Transverse colon (tissue), 4 donors: Measurements from ENCODE around the gene ZNF629. TPM values are rescaled to one million over a fixed set of nuclear protein-coding genes. Genes with fewer than 3 reads are reported as not detected.
A peak's percentile ranks its signal among the peaks of the same experiment; 100 is the strongest.

Experiments used
- DNase-seq: peaks from one replicate; pipeline ENCODE4 v3.0.0-alpha.2; 2019
- H3K27ac ChIP-seq, 4 donors: fragments of 200-600 bp; sonication (generic); 2 replicates each; pipeline ENCODE4 v1.5.1; 2016 to 2018; ENCODE audit warnings: inconsistent platforms in 4 of 4
- H3K27me3 ChIP-seq: fragments of 200-600 bp; sonication (generic); 2 replicates; pipeline ENCODE4 v1.5.1; 2017; ENCODE audit warnings: inconsistent platforms
- H3K36me3 ChIP-seq, 4 donors: fragments of 200-600 bp; sonication (generic); 2 replicates each; pipeline ENCODE4 v1.5.1; 2017 to 2019; ENCODE audit warnings: inconsistent platforms in 4 of 4
- H3K4me1 ChIP-seq, 4 donors: fragments of 200-600 bp; sonication (generic); 2 replicates each; pipeline ENCODE4 v1.5.1; 2017 to 2020; ENCODE audit warnings: inconsistent platforms in 4 of 4
- H3K4me3 ChIP-seq, 4 donors: fragments of 200-600 bp; sonication (generic); 1 replicate in 1 of 4; 2 replicates in 3 of 4; pipeline versions ENCODE4 v1.5.1 to v1.6.1; 2017 to 2019; ENCODE audit warnings: inconsistent platforms in 4 of 4
- H3K9me3 ChIP-seq, 2 donors: fragments of 200-600 bp; sonication (generic); 2 replicates each; pipeline ENCODE4 v1.5.1; 2017 to 2019; ENCODE audit warnings: inconsistent platforms in 2 of 2
- EP300 ChIP-seq: sonication (generic); formaldehyde crosslinking; IDR thresholded peaks from one replicate; pipeline ENCODE4 v1.6.1; 2017; ENCODE audit warnings: antibody characterized with exemption, low read depth
- POLR2A ChIP-seq: fragments of 450-650 bp; IDR thresholded peaks from one replicate; pipeline ENCODE4 v1.6.1; 2016; ENCODE audit warnings: antibody characterized with exemption, mild to moderate bottlenecking, moderate library complexity
- POLR2AphosphoS5 ChIP-seq, 3 donors: sonication (generic); formaldehyde crosslinking; IDR thresholded peaks; one replicate each; pipeline ENCODE4 v1.6.1; 2016; ENCODE audit warnings: antibody characterized with exemption in 3 of 3
- WGBS, 2 donors: methylation state at CpG; one replicate each; pipeline ENCODE4 v1.1.5; 2018; ENCODE audit warnings: low coverage in 1 of 2; 5-methylcytosine and 5-hydroxymethylcytosine counted together
- in situ Hi-C, 4 donors: fragments of 200-750 bp; cut with MboI; loops; one replicate each; pipeline versions ENCODE4 v1.15.0 to v1.15.1; 2017; ENCODE audit warnings: low sequenced_read_pairs in 3 of 4, low pct_ligation_motif_present in 1 of 4, low pct_unique_long_range_greater_than_20kb in 1 of 4
- intact Hi-C: fragments of 100-400 bp; cut with DNase I; formaldehyde crosslinking; loops from one replicate; pipeline ENCODE4 v1.15.1; 2023; ENCODE audit warnings: low total_unique reads
- total RNA-seq, 4 donors: library from RNA; depleted of rRNA; stranded (reverse); fragments of >200 nt; gene quantifications; one replicate each; pipeline ENCODE4 v1.1.0, GENCODE V29; 2016
- TF ChIP-seq, protein P1 (sequence below), 5 experiments: fragments of 200-600 bp in 3 of 5; fragments of 450-650 bp in 2 of 5; sonication (generic) in 3 of 5; IDR thresholded peaks; 1 replicate in 2 of 5; 2 replicates in 3 of 5; pipeline ENCODE4 v1.5.1; 2016 to 2017; ENCODE audit warnings: antibody characterized with exemption in 5 of 5, inconsistent platforms in 3 of 5, mild to moderate bottlenecking in 2 of 5, moderate library complexity in 1 of 5

ZNF629 gene
- total RNA-seq, 4 donors from 2014 or later: 13.5 to 29.9 (median 16.4) TPM

DNA sequence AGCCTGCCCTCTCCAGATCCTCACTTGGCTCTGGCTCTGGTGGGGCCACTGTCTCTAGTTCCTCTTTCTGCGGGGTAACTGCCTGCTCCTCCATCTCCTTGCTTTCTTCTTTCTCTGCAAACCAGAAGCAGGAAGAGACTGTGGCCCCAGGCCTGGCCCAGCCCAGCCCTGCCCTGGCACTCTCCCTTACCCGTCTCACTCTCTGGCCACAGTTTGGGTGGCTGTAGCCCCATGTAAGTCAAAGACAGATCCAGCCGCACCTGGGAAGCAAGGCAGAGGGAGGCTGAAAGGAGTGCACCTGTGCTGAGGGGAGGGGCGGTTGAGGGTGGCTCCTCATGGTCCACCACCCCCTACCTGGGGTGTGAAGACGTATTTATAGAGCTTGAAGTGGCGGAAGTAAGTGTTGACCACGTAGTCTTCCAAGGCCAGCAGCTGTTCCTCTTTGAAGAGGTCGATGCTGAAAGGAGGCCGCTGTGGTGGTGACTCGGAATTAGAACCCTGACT, 28.0 kb downstream of the ZNF629 start:
- peaks cover 20 to 28% (median 22%) of the 10 kb centered on the region in 4 donors for H3K4me1 ChIP-seq
- TF ChIP-seq EP300 (no peak), POLR2AphosphoS5 (IDR thresholded peaks at IDR 0.05) (no peak), POLR2A (no peak)
- TF ChIP-seq, protein P1, sequence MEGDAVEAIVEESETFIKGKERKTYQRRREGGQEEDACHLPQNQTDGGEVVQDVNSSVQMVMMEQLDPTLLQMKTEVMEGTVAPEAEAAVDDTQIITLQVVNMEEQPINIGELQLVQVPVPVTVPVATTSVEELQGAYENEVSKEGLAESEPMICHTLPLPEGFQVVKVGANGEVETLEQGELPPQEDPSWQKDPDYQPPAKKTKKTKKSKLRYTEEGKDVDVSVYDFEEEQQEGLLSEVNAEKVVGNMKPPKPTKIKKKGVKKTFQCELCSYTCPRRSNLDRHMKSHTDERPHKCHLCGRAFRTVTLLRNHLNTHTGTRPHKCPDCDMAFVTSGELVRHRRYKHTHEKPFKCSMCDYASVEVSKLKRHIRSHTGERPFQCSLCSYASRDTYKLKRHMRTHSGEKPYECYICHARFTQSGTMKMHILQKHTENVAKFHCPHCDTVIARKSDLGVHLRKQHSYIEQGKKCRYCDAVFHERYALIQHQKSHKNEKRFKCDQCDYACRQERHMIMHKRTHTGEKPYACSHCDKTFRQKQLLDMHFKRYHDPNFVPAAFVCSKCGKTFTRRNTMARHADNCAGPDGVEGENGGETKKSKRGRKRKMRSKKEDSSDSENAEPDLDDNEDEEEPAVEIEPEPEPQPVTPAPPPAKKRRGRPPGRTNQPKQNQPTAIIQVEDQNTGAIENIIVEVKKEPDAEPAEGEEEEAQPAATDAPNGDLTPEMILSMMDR (IDR thresholded peaks at IDR 0.05): no peak
- intact Hi-C loops (no loop called here), in situ Hi-C loops (no loop called here)
- no peaks in the 10 kb centered on the region for H3K9me3 ChIP-seq
- H3K27ac ChIP-seq: peak overlapping the region in 3 of 4 donors; percentile 17 to 24 (median 21)
- H3K36me3 ChIP-seq: peaks cover 0 to 8% (median under 1%) of the 10 kb centered on the region in 4 donors
- DNase-seq: no peak
- 73% methylated on average over 10 of the region's 10 CpGs; no CpG with 5 or more reads in 1 of the 2 donors for WGBS, 2 donors
- H3K27me3 ChIP-seq: no peaks in the 10 kb centered on the region
- no peak overlapping the region for H3K4me3 ChIP-seq

DNA sequence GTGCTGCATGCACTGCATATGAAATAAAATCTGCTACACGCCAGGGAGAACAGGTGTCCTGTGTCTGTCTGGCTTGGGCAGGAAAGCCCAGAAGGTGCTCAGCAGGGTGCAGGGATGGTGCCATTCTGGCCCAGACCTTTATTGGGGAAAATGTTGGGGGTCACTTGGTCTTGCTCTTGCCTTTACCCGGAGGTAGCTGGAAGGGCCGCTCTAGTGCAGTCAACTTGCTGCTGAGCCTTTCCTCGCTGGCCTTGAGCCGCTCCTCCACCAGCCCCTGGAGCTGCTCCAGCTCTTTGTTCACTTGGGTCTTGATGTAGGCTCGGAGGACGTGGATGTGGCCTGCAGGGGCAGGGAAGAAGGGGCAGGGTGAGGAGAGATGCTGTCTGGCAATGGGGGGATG, 29.7 kb downstream of the ZNF629 start:
- peaks cover 7 to 12% (median 8%) of the 10 kb centered on the region in 4 donors for H3K4me1 ChIP-seq
- intact Hi-C loops (no loop called here), in situ Hi-C loops (no loop called here)
- no peak for DNase-seq
- H3K4me3 ChIP-seq: no peak overlapping the region
- H3K9me3 ChIP-seq: no peaks in the 10 kb centered on the region
- no peak for TF ChIP-seq POLR2AphosphoS5 (IDR thresholded peaks at IDR 0.05)
- no peak for TF ChIP-seq EP300
- peaks cover 0 to 12% (median 4%) of the 10 kb centered on the region in 4 donors for H3K36me3 ChIP-seq
- no peak overlapping the region for H3K27ac ChIP-seq
- no peaks in the 10 kb centered on the region for H3K27me3 ChIP-seq
- 89% methylated on average over 7 of the region's 7 CpGs; no CpG with 5 or more reads in 1 of the 2 donors for WGBS, 2 donors

DNA sequence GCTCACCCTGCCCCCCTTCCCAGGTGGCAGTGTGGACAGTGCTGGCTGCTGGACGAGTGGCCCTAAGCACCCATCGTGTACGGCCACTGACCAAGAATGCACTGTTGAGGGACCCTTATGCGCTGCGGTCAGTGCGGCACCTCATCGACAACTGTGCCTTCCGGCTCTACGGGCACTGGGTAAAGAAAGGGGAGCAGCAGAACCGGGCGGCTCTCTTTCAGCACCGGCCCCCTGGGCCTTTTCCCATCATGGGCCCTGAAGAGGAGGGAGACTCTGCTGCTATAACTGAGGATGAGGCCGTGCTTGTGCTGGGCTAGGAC, 30.3 kb downstream of the ZNF629 start:
- WGBS, 2 donors: 94% methylated on average over 13 of the region's 13 CpGs; no CpG with 5 or more reads in 1 of the 2 donors
- Histone ChIP-seq H3K27ac (no peak overlapping the region), H3K36me3 (peaks cover 0 to 12% (median 4%) of the 10 kb centered on the region in 4 donors), H3K9me3 (no peaks in the 10 kb centered on the region), H3K4me1 (peaks cover 7 to 12% (median 8%) of the 10 kb centered on the region in 4 donors), H3K27me3 (no peaks in the 10 kb centered on the region), H3K4me3 (no peak overlapping the region)
- no peak for TF ChIP-seq POLR2A
- TF ChIP-seq POLR2AphosphoS5 (IDR thresholded peaks at IDR 0.05): no peak
- in situ Hi-C loops (no loop called here), intact Hi-C loops (no loop called here)
- DNase-seq: no peak

DNA sequence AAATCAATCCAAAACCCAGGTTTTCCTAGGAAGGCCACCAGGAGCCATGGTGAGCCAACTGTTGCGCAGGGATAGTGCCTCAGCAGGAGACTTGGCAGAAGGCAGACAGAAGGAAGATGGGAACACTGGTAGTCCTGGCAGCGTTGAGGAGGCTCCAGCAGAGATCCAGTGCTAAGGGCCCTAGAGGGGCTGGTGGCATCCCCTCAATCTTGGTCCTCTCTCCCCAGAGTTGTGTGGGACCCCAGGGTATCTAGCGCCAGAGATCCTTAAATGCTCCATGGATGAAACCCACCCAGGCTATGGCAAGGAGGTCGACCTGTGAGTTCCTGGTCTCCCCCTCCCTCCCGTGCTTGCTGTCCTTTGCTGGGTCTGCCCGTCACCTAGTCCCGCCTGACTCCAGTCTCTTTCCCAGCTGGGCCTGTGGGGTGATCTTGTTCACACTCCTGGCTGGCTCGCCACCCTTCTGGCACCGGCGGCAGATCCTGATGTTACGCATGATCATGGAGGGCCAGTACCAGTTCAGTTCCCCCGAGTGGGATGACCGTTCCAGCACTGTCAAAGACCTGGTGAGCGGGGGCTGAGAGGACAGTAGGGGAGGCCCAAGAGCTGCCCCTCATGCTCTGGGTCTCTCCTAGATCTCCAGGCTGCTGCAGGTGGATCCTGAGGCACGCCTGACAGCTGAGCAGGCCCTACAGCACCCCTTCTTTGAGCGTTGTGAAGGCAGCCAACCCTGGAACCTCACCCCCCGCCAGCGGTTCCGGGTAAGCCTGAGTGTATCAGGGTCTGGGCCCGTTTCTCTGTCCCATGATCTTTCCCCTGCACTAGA, 30.8 kb downstream of the ZNF629 start:
- 92% methylated on average over 20 of the region's 20 CpGs; no CpG with 5 or more reads in 1 of the 2 donors for WGBS, 2 donors
- DNase-seq: no peak
- Histone ChIP-seq H3K4me1 (peaks cover 4 to 9% (median 7%) of the 10 kb centered on the region in 4 donors), H3K27ac (no peak overlapping the region), H3K36me3 (peaks cover 0 to 16% (median 6%) of the 10 kb centered on the region in 4 donors), H3K4me3 (no peak overlapping the region), H3K9me3 (no peaks in the 10 kb centered on the region), H3K27me3 (no peaks in the 10 kb centered on the region)
- in situ Hi-C loops (no loop called here), intact Hi-C loops (no loop called here)
- TF ChIP-seq, protein P1 (IDR thresholded peaks at IDR 0.05): no peak
- TF ChIP-seq POLR2A: no peak
- no peak for TF ChIP-seq EP300

DNA sequence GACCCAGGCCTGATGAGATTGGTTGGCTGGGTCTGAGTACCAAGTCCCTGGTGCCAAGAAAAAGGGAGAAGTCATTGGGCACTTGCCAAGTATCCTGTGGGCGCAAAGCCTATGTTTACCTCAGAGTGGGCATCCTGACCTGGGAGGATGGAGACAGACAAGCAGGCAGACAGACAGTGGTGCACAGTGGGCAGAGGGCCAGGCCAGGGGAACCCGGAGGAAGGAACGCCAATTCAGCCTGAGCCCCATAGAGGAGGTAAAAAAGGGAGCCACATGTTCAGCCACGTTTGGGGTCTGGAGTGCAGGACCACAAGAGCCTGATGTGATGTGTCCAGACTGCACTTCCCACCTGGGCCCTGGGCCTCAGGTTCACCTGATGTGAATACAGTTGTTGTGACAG, 33.4 kb downstream of the ZNF629 start:
- Histone ChIP-seq H3K27ac (no peak overlapping the region), H3K27me3 (no peaks in the 10 kb centered on the region), H3K9me3 (no peaks in the 10 kb centered on the region), H3K4me3 (no peak overlapping the region), H3K4me1 (peaks cover 0 to 7% (median 7%) of the 10 kb centered on the region in 4 donors), H3K36me3 (peaks cover 0 to 19% (median 7%) of the 10 kb centered on the region in 4 donors)
- intact Hi-C loops (no loop called here), in situ Hi-C loops (no loop called here)
- no peak for DNase-seq
- TF ChIP-seq EP300 (no peak), POLR2AphosphoS5 (IDR thresholded peaks at IDR 0.05) (no peak), POLR2A (no peak)
- TF ChIP-seq, protein P1 (IDR thresholded peaks at IDR 0.05): no peak
- 84 to 100% methylated on average over 1 to 4 of the region's 4 CpGs for WGBS, 2 donors
